PFSK-1 (cell line): ENCODE data around the gene UGT1A10.

Experiments used
- FOXP2 ChIP-seq: optimal IDR thresholded peaks from 2 replicates; pipeline ENCODE3; 2011; ENCODE audit warnings: borderline replicate concordance, control low read depth, inconsistent platforms; ENCODE audit not compliant: insufficient read depth; ENCODE audit errors: extremely low read length, extremely low read depth
- POLR2AphosphoS5 ChIP-seq: IDR thresholded peaks from 2 replicates; pipeline ENCODE4 v1.6.1; 2012; ENCODE audit warnings: low read depth, mild to moderate bottlenecking, control low read depth, low read length, moderate library complexity
- REST ChIP-seq, 2 experiments: IDR thresholded peaks; 2 replicates each; pipeline versions ENCODE4 v1.6.1 to v1.8.0; 2011 to 2012; ENCODE audit warnings: low read depth in 2 of 2, low read length in 2 of 2, control low read depth in 1 of 2, inconsistent platforms in 1 of 2, mild to moderate bottlenecking in 1 of 2, moderate library complexity in 1 of 2; ENCODE audit not compliant: insufficient read depth in 1 of 2
- SIN3A ChIP-seq: IDR thresholded peaks from 2 replicates; pipeline ENCODE4 v1.6.1; 2012; ENCODE audit warnings: mild to moderate bottlenecking, low read length, moderate library complexity, borderline replicate concordance; ENCODE audit not compliant: insufficient read depth
- TAF1 ChIP-seq: IDR thresholded peaks from 2 replicates; pipeline ENCODE4 v1.6.1; 2012; ENCODE audit warnings: low read length, control low read depth, borderline replicate concordance; ENCODE audit not compliant: insufficient read depth

DNA sequence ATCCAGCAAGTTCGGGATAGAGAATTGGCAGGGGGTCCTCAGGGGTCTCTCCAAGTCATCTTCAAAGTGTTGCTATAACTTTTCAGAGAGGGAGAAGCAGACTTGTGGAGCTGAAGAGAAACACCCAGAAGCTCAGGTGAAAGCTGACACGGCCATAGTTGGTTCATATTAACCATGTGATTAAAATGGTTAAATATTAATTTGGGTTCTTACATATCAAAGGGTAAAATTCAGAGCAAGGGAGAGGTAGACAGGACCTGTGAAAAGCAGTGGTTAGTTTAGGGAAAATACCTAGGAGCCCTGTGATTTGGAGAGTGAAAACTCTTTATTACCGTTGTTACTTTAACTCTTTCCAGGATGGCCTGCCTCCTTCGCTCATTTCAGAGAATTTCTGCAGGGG, 56.4 kb downstream of the UGT1A10 start, which contains the start of gene UGT1A6:
- TF ChIP-seq POLR2AphosphoS5 (no peak), SIN3A (no peak), REST (IDR thresholded peaks at IDR 0.05; ENCODE audit: insufficient read depth in 1 of 2, low read depth in 2 of 2, low read length in 2 of 2) (no peak), TAF1 (no peak), FOXP2 (no peak)
